Measurements from ENCODE around the gene PGM2L1. TPM values are rescaled to one million over a fixed set of nuclear protein-coding genes. Genes with fewer than 3 reads are reported as not detected.

The PGM2L1 gene
- total RNA-seq, 1 donor, result 7.2 TPM

DNA sequence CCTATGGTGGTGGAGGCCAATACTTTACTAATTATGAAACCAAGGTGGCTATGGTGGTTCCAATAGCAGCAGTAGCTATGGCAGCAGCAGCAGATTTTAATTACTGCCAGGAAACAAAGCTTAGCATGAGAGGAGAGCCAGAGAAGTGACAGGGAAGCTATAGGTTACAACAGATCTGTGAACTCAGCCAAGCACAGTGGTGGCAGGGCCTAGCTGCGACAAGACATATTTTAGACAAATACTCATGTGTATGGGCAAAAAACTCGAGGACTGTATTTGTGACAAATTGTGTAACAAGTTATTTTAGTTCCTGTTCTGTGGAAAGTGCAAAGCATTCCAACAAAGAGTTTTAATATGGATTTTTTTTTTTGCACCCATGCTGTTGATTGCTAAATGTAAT is 42.6 kb downstream of the PGM2L1 start:
- H3K4me2 ChIP-seq (ENCODE audit: insufficient read depth, low read length), result no peak overlapping the region
- H3K79me2 ChIP-seq (ENCODE audit: insufficient read depth, low read length), result no peaks in the 10 kb centered on the region
- no peak overlapping the region for H3K27ac ChIP-seq (ENCODE audit: low read depth, low read length)
- no peak overlapping the region for H3K4me3 ChIP-seq (ENCODE audit: insufficient read depth, low read length)
- no peaks in the 10 kb centered on the region for H3K4me1 ChIP-seq (ENCODE audit: insufficient read depth, low read length)
- TF ChIP-seq, protein P1, sequence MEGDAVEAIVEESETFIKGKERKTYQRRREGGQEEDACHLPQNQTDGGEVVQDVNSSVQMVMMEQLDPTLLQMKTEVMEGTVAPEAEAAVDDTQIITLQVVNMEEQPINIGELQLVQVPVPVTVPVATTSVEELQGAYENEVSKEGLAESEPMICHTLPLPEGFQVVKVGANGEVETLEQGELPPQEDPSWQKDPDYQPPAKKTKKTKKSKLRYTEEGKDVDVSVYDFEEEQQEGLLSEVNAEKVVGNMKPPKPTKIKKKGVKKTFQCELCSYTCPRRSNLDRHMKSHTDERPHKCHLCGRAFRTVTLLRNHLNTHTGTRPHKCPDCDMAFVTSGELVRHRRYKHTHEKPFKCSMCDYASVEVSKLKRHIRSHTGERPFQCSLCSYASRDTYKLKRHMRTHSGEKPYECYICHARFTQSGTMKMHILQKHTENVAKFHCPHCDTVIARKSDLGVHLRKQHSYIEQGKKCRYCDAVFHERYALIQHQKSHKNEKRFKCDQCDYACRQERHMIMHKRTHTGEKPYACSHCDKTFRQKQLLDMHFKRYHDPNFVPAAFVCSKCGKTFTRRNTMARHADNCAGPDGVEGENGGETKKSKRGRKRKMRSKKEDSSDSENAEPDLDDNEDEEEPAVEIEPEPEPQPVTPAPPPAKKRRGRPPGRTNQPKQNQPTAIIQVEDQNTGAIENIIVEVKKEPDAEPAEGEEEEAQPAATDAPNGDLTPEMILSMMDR (IDR thresholded peaks at IDR 0.05; ENCODE audit: extremely low read depth, low read depth, low read length), result no peak
- H3K9me3 ChIP-seq (ENCODE audit: low read depth, low read length), result no peaks in the 10 kb centered on the region
- H3K36me3 ChIP-seq (ENCODE audit: insufficient read depth, low read length), result no peaks in the 10 kb centered on the region
- no peaks in the 10 kb centered on the region for H4K20me1 ChIP-seq (ENCODE audit: insufficient read depth, low read length)
- no peak for DNase-seq (ENCODE audit: insufficient read length, low spot score, missing footprints)
- H2AFZ ChIP-seq (ENCODE audit: low read length), result no peak overlapping the region
- H3K27me3 ChIP-seq (ENCODE audit: insufficient read depth, low read length), result no peaks in the 10 kb centered on the region

DNA sequence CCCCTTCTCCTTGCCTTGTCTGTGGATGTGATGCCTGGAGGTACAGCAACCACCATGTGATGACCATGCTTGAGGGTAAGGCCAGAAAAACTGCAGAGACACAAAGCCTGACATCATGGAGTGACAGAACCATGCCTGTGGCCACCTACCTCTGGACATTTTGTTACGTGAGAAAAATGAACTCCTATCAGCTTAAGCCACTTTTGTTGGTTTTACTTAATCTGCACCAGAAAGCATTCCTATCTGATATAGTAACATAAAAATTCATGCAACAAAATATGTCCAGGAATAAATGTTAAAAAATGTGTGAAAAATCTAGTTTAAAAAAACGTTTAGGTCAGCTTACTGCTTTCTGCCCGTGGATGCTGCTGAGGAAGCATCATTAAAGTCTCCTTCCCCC is 44.2 kb downstream of the PGM2L1 start:
- peak; percentile 88 for DNase-seq (ENCODE audit: insufficient read length, low spot score, missing footprints)
- no peak overlapping the region for H3K4me3 ChIP-seq (ENCODE audit: insufficient read depth, low read length)
- no peak overlapping the region for H3K4me2 ChIP-seq (ENCODE audit: insufficient read depth, low read length)
- no peaks in the 10 kb centered on the region for H3K27me3 ChIP-seq (ENCODE audit: insufficient read depth, low read length)
- no peaks in the 10 kb centered on the region for H3K4me1 ChIP-seq (ENCODE audit: insufficient read depth, low read length)
- no peaks in the 10 kb centered on the region for H3K79me2 ChIP-seq (ENCODE audit: insufficient read depth, low read length)
- TF ChIP-seq, protein P1 (IDR thresholded peaks at IDR 0.05; ENCODE audit: extremely low read depth, low read depth, low read length), result no peak
- H3K36me3 ChIP-seq (ENCODE audit: insufficient read depth, low read length), result no peaks in the 10 kb centered on the region
- H2AFZ ChIP-seq (ENCODE audit: low read length), result no peak overlapping the region
- no peaks in the 10 kb centered on the region for H3K9me3 ChIP-seq (ENCODE audit: low read depth, low read length)
- H4K20me1 ChIP-seq (ENCODE audit: insufficient read depth, low read length), result no peaks in the 10 kb centered on the region
- H3K27ac ChIP-seq (ENCODE audit: low read depth, low read length), result no peak overlapping the region

DNA sequence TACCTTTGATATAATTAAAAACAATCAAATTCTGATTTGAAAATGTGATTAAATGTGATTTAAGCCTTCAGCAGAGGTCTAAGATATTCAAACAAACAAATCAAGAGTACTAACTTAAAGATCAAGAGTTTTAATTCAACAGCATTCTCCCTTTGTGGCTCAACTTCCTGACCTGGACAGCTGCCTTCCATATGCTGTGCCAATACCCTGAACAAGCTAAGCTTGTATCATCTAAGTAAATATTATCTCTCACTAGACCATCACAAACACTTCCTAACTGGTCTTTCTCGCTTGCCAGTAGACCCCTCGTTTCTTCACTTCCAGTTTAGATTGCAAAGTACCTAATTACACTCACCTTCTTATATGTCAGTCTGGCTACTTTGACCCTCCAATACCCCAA is 50.9 kb downstream of the PGM2L1 start:
- Histone ChIP-seq H3K4me3 (ENCODE audit: insufficient read depth, low read length) (no peak overlapping the region), H3K79me2 (ENCODE audit: insufficient read depth, low read length) (no peaks in the 10 kb centered on the region), H2AFZ (ENCODE audit: low read length) (no peak overlapping the region), H3K4me2 (ENCODE audit: insufficient read depth, low read length) (peak overlapping the region; percentile 21), H3K9me3 (ENCODE audit: low read depth, low read length) (no peaks in the 10 kb centered on the region), H4K20me1 (ENCODE audit: insufficient read depth, low read length) (no peaks in the 10 kb centered on the region), H3K4me1 (ENCODE audit: insufficient read depth, low read length) (peaks cover 6% of the 10 kb centered on the region), H3K36me3 (ENCODE audit: insufficient read depth, low read length) (peaks cover 2% of the 10 kb centered on the region), H3K27ac (ENCODE audit: low read depth, low read length) (no peak overlapping the region), H3K27me3 (ENCODE audit: insufficient read depth, low read length) (no peaks in the 10 kb centered on the region)
- TF ChIP-seq, protein P1 (IDR thresholded peaks at IDR 0.05; ENCODE audit: extremely low read depth, low read depth, low read length), result no peak
- DNase-seq (ENCODE audit: insufficient read length, low spot score, missing footprints), result no peak

DNA sequence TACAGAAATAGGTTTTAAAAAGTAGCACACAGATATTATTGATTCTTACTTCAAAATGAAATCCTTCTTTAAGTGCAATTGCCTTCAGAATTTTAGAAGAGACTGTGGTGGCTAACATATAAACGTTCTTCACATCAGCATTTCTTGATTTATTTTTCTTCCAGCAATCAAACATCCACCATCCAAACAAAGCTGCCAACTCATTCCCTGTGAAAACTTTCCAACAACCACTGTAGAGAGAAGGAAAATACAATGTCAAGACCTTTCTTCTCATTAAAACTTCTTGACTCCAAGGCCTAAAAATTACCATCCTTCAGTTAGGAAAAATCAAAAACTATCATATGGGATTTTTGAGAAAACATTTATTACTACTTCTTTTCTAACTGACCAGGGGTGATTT is 52.8 kb downstream of the PGM2L1 start:
- DNase-seq (ENCODE audit: insufficient read length, low spot score, missing footprints), result no peak
- H3K4me3 ChIP-seq (ENCODE audit: insufficient read depth, low read length), result no peak overlapping the region
- H2AFZ ChIP-seq (ENCODE audit: low read length), result peak overlapping the region; percentile 26
- no peaks in the 10 kb centered on the region for H3K79me2 ChIP-seq (ENCODE audit: insufficient read depth, low read length)
- H3K4me1 ChIP-seq (ENCODE audit: insufficient read depth, low read length), result peaks cover 6% of the 10 kb centered on the region
- peaks cover 2% of the 10 kb centered on the region for H3K36me3 ChIP-seq (ENCODE audit: insufficient read depth, low read length)
- no peaks in the 10 kb centered on the region for H3K27me3 ChIP-seq (ENCODE audit: insufficient read depth, low read length)
- H4K20me1 ChIP-seq (ENCODE audit: insufficient read depth, low read length), result no peaks in the 10 kb centered on the region
- no peak overlapping the region for H3K27ac ChIP-seq (ENCODE audit: low read depth, low read length)
- no peak overlapping the region for H3K4me2 ChIP-seq (ENCODE audit: insufficient read depth, low read length)
- H3K9me3 ChIP-seq (ENCODE audit: low read depth, low read length), result no peaks in the 10 kb centered on the region
- TF ChIP-seq, protein P1 (IDR thresholded peaks at IDR 0.05; ENCODE audit: extremely low read depth, low read depth, low read length), result no peak
